Activated T-helper 1 cell treated with Interleukin-2 at 50 U/mL for 16 hours (primary cell): Measurements from ENCODE around the gene EVI5L.
"Not testable (repeated sequence)": the region's sequence is repeated elsewhere in the genome, so short reads cannot be mapped to it uniquely, and the experiment has no call there.

ENCODE experiments used
- DNase-seq: peaks from one replicate; pipeline ENCODE4 v3.0.0-alpha.2; 2020; ENCODE audit warnings: low read depth

Gene EVI5L

DNA sequence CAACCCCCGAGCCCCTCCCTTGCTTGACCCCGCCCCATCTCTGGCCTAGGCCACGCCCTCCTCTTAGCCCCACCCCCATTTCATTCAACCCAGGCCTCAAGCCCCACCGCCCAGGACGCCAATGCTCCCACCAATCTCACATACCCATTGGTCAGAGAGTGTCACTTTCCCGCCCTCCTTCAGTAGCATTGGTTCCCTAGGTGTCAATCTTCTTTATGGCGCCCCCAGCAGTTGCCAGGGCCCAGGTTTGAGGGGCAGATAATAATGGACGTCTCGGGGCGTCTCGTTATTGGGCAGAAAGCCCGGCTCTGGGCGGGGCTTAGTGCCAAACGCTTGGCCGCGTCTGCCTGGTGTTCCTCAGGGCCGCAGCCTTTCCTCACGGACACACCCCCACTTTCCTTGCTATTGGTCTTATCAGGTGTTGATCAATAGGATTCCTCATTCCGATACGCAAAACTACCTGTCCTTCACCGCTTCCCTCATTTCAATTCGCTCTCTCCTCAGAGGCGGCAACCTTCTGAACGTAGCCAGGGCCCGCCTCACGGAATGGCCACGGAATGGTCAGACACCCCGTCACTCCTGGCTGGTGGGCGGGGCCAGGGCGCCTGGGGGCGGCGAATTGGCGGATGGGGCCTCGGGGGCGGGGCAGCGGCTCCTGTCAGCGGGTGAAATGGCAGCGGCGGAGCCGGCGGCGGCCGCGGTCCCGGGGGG, at the start of gene EVI5L:
Gene EVI5L (plus strand): TSS at position 658 of the 711 bp plus-strand sequence. CDS start 16,325 bp downstream, outside the sequence.
- peak; percentile 99 for DNase-seq

DNA sequence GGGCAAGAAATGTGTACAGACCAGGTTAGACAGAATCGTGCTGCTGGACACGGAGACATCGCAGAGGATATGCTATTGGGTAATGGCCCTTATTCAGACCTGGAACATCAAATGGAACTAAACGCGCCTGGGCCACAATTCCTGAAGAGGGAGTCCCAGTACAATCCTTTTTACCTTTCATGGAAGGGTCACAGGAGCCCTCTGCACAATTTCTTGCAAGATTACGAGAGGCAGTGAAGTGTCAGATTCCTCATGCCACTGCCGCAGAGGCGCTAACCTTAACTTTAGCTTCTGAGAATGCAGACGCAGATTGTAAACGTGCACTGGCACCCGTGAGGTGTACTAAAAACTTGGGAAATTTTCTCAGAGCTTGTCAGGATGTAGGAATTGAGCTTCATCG, 48.9 kb upstream of the EVI5L start:
- no peak for DNase-seq

DNA sequence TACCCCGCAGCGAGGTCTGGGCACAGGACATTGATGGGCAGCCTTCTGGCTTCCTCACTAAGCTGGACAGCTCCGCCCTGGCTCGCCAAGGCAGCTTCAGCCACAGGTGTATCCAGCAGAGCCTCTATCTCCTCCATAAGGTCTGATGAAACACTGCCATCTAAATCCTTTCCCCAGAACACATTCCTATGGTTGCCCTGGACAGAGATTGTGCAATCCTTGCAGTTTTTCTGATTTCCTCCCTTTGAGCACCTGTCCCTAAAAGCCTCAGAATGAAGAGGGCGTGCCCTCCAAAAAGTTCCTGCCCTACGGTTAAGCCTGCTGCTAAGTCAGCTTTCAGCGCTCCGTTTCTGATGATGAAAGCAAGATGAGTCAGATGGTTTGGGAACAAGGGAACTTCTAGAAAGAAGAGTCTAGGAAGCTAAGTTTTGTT, 46.0 kb upstream of the EVI5L start:
- DNase-seq = no peak

DNA sequence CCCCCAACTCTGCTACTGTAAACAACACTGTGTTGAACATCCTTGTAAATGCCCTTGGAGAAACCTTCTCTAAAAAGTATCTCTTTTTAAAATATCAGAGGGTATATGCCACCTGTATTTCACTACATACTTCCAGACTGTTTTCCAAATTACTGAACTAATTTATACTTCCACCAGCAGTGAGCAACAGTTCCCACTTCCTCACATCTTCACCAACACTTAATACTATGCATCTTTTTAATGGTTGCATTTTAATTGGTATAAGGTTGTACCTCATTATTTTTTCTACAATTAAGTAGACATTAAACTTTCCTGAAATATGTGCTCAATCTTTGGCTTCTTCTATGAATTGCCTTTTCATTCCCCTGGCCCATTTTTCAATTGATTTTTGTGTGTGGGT, 45.2 kb upstream of the EVI5L start:
- DNase-seq = no peak

DNA sequence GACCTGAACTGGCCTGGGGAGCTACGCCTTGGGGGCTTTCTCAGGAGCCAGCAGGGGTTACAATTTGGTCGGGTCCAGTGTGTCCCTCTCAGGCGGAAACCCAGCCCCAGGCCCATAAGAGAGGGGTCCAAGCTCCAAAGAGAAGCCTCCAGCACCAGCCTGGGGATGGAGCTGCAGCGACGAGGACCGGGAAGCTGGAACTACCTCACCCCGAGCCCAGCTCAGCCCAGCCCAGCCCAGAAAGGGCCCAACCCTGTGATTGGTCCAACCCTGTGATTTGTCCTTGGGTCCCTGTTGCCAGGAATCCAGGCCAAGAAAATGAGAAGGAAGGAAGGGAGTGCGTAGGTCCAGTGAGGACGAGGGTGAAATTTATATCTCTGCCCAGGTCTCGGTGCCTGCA, 42.9 kb upstream of the EVI5L start:
- no peak for DNase-seq

DNA sequence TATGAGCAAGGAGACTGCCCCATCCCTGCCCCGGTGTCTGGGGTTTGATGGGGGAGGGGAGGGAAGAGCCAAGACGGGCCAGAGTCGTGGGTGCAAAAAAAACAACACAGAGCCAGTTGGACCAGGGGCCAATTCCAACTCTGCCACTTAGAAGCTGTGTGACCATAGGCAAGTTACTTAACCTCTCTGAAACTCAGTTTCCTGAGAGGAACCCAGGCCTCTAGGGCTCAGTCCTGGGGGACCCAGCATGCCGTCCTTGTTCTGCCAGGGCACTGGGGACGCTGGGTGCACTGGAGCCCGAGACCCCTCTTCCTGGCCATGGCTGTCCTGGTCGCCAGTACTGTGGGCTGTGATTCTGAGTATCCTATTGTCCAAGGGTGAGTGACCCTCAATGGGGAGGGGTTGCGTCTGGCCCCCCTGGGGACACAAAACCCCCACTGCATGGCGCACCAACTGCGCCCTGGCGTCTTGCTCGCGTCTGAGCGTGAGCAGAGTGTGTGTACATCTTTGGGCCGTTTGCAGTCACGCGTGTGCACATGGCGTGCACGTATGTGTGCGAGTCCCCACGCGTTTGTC, 42.3 kb upstream of the EVI5L start:
- DNase-seq = no peak

DNA sequence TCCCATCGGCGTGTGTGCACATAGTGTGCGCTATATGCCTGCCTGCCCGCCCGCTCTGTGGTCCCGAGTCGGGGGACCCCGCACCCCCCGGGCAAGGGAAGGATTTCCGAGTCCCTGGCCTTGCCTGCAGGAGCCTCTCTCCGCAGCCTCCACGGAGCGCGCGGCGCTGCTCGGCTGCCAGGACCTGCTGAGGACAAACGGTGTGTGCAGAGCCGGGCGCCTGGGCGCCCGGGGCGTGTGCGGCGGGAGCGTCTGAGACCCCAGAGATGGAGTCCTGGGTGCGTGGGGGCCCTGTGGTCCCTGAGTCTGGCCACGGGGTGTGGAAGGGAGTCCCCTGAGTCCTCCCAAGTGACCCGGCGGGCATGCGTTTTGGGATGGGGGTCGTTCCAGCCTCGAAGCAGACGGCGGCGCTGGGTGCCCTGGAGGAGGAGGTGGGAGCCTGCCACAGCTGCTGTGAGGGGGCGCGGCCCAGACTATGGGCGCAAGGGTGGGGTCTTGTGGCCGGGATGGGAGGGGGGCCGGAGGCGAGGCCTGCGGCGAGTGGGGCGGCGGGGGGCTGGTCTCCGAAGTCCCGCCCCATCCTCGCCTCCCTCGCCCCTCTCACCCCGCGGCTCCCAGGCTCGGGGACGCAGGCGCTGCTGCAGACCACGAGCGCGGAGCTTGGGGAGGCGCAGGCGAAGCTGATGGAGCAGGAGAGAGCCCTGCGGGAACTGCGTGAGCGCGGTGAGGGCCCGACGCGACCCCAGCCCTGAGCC, 41.7 kb upstream of the EVI5L start:
- no peak for DNase-seq

DNA sequence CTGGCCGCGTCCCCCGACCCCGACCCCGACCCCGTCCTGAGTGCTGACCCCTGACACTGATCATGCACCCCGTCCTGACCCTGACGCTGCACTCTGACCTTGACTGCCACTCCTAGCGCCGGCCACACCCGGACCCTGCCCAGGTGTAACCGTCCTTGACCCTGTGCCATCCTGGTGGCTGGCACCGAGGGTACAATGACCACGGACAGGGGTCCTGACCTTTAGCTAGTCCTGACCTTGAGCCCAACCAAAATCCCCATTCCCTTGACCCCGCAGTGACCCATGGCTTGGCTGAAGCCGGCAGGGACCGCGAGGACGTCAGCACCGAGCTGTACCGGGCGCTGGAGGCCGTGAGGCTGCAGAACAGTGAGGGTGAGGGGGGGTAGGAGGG, 41.1 kb upstream of the EVI5L start:
- DNase-seq = no peak

DNA sequence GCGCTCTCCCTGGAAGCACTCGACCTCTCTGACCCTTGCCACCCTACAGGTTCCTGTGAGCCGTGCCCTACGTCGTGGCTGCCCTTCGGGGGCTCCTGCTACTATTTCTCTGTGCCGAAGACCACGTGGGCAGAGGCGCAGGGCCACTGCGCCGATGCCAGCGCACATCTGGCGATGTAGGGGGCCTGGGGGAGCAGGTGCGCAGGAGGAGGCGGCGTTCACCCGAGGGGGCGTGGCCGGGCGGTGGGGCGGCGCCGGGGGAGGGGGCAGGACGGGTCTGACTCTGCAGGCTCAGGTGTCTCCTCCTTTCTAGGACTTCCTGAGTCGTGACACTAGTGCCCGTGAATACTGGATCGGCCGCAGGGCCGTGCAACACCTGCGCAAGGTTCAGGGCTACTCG, 40.6 kb upstream of the EVI5L start:
- peak; percentile 9 for DNase-seq

DNA sequence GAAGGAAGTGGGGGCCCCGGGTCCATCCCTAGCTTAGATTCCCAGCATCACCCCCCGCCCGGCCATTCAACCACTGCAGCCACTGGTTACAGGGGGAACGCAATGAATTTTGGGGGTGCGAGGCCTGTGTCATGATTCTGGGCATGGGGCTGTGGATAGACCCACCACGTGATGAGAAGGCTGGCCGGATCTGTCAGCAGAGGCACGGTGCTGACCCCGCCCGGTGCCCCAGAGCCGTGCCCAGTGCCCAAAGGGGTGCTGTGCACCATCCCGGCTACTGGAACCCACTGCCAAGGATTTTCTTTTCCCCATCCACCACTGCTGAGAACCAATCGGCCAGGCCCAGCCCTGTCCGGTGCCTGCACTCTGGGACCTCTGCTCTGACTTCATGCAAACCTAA, 39.6 kb upstream of the EVI5L start:
- DNase-seq = no peak

DNA sequence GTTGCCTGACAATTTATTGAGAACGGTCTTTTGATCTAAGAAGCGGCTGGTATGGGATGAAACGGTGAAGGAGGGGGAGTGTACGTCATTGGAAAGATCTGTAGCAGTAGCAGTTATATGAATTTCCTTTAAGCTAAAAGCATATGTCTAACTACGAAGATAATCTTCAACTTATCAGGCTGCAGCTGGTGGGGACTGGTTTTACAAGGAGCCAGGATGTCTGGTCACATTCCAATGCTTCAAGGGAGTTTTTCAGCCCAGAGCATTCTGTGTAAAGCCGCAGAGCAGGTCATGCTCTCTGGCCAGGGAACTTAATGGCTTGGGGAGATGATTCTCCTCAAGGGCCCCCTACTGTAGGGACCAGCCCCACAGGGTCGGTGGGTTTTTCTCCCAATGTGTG, 37.7 kb upstream of the EVI5L start:
- DNase-seq = no peak

DNA sequence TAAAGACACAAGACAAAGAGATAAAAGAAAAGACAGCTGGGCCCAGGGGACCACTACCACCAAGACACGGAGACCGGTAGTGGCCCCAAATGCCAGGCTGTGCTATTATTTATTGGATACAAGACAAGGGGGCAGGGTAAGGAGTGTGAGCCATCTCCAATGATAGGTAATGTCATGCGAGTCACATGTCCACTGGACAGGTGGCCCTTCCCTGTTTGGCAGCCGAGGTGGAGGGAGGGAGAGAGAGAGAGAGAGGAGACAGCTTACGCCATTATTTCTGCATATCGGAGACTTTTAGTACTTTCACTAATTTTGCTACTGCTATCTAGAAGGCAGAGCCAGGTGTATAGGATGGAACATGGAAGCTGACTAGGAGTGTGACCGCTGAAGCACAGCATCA, 37.3 kb upstream of the EVI5L start:
- not testable (repeated sequence) for DNase-seq

DNA sequence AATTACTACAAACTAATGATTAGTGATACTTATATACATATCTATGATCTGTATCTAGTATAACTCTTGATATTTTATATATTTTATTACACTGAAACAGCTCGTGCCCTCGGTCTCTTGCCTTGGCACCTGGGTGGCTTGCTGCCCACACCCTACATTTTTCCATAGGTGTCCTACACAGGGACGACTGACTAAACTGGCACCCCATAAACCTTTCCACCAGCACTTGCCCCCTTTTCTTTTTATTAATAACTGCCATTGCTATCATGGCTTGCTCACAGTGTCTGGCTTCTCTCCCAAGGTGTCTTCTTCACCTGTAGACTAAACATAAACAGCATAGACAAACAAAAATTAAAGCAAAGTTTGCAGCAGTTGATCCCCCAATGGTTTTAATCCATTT, 36.5 kb upstream of the EVI5L start:
- no peak for DNase-seq

DNA sequence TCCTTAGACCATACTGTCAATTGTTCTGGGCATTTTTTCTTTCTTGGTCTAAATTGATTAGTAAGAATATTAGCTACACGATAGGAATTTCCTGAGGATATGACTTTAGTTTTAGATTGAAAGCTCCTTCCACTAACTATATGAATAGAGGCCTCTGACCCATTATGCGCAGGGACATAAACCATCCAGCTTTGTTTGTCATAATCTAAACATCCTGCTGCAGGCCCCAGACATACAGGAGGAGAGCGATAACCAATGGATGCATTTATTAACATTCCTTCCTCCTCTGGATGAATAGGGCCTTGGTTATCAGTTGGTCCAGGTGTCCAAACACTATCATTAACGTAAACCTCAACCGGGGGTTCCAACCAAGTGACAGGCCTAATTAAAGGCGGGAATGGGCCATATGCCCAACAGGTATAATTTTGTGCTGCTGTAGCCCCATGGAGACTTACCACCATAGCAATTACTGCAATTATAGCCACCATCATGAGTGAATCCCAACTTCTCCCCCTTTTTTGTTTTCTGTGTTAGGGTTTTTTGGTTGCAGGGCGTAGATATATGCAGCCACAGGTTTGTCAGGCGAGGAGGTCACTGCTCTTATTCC, 34.4 kb upstream of the EVI5L start:
- no peak for DNase-seq

DNA sequence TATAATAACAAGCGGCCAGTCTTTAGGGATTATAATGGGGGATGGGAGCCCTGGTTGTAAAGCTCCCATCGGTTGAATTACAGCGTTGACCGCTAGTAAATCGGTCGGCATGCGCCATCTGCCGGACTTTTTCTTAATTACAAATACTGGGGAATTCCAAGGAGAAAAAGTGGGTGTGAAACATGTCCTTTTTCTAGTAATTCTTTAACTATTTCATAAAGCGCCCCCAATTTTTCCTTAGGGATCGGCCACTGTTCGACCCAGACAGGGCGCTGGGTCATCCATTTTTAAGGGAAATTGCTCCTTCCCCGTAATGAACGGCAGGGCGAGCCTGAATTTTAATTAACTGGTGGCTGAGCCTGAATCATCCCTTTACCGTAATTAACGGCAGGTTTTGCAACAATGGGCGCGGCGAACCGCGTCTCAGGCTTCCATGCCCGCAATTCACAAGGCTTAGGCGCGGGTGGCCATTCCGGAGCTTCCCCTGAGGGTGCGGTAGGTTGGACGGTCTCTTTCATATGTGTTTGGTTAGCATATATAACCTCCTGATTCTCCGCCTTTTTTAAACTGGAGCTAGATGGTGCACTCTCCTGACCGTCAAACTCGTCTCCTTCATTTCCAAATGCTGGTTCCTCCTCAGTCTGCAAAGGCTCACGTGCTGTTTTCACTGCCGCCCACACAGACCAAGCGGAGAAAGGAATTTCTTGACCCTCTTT, 30.2 kb upstream of the EVI5L start:
- DNase-seq = peak; percentile 11

DNA sequence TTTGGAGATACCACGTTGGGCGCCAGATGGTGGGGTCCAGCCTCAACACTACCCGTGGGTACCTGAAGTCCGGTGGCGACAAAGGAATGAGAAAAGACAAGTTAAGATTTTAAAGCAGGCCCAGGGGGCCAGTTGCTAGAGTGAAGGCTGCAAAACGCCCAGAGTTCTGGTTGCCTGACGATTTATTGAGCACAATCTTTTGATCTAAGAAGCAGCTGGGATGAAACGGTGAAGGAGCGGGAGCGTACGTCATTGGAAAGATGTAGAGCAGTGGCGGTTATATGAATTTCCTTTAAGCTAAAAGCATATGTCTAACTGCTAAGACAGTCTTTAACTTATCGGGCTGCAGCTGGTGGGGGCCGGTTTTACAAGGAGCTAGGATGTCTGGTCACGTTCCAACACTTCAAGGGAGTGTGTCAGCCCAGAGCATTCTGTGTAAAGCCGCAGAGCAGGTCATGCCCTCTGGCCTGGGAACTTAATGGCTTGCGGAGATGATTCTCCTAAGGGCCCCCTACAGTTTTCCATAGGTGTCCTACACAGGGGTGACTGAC, 28.9 kb upstream of the EVI5L start:
- no peak for DNase-seq

DNA sequence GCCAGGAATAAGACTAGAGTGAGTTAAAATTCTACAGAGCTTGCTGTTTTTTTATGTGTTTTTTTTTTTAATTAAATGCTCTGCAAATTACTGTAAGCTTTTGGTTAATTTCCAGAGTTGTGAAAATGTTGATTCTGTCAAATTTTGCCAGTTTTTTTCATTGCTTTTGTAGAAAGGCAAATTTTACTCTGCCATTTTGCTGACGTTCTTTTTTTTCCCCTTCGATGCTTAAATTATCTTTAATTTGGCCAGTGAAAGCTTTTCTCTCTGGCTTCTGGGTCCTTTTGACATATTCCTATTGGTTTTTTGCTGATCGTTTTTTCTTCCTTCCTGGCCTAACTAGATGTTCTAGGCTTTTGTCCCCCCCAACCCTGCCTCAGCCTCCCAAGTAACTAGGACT, 23.8 kb upstream of the EVI5L start:
- DNase-seq = no peak

DNA sequence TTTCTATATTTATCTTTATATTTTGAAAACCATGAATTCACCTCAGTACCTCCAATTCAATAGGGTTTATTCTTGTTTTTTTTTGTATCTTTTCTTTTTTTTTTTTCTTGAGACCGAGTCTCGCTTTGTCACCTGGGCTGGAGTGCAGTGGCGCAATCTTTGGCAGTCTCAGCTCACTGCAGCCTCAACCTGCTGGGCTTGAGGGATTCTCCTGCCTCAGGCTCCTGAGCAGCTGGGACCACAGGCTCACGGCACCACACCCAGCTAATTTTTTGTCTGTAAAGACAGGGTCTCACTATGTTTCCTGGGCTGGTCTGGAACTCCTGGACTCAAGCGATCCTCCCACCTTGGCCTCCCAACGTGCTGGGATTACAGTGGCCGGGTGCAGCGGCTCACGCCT, 23.1 kb upstream of the EVI5L start:
- no peak for DNase-seq

DNA sequence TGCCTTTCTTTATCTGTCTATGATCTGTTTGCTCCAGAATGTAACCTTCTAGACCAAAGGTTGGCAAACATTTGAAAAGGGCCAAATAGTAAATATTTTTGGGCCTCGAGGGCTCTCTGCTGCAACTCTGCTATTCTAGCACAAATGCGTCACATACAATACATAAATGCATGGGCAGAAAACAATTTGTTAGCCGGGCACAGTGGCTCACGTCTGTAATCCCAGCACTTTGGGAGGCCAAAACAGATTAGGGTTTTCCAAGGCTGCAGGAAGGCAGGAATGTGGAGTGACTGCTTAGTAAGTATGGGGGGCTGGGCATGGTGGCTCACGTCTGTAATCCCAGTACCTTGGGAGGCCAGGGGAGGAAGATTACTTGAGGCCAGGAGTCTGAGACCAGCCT, 21.9 kb upstream of the EVI5L start:
- no peak for DNase-seq

DNA sequence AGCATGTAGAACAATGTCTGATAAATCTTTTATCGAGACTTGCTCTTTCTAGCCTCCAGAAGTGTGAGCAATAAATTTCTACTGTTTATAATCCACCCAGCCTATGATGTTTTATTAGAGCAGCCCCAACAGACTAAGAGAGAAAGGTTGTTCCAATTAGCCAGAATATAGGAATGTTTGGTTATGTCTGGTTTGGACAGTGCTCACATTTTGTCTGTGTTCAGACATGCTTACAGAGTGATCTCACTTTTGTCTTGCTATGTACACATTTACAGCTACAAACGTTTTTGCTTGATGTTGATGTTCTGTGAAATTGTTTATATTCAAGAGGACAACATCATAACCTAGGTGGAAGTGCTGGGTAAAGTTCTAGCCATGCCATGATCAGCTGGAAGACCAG, 18.0 kb upstream of the EVI5L start:
- DNase-seq = no peak

DNA sequence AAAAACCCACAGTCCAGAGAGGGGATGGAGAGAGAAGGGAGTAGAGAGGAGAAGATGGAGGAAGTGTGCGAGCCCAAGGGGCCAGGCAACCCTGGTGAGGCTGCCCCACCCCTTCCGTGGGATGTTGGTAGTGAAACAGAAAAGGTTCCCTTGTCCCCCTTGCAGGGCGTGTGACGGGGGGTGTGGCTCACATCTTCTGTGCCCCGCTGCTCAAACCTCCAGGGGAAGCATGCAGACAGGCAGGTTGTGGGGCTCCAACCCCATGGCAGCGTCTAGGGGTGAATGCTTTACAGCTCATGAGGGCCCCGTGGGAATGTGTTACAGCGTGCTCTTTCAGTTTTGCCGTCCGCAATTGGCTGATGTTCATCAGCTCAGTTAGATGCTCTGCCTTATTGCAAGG, 14.7 kb upstream of the EVI5L start:
- no peak for DNase-seq

DNA sequence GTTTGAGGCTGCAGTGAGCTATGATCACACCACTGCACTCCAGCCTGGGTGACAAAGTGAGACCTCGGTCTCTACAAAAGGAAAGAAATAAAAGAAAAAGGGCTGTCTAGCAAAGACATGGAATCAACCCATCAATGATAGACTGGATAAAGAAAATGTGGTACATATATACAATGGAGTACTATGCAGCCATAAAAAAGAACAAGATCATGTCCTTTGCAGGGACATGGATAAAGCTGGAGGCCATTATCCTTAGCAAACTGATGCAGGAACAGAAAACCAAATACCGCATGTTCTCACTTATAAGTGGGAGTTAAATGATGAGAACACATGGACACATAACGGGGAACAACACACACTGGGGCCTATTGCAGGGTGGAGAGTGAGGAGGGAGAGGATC, 14.0 kb upstream of the EVI5L start:
- not testable (repeated sequence) for DNase-seq
